Neural progenitor cell (in vitro differentiated cells): ENCODE measurements around the gene FEV. TPM values are rescaled to one million over a fixed set of nuclear protein-coding genes. Genes with fewer than 3 reads are reported as not detected.
A peak's percentile ranks its signal among the peaks of the same experiment; 100 is the strongest.

Experiments
- DNase-seq: peaks from one replicate; pipeline ENCODE4 v3.0.0-alpha.2; 2016; ENCODE audit warnings: low spot score
- H2AFZ ChIP-seq: fragments of 200-600 bp; sonication (generic); replicated peaks from 2 replicates; pipeline ENCODE4 v1.6.1; 2016; ENCODE audit warnings: antibody characterized with exemption
- H3F3A ChIP-seq: fragments of 200-600 bp; sonication (generic); 2 replicates; pipeline ENCODE4 v1.6.1; 2016; ENCODE audit warnings: antibody characterized with exemption, low read depth
- H3K27ac ChIP-seq: fragments of 200-600 bp; sonication (generic); 2 replicates; pipeline ENCODE4 v1.5.1; 2016; ENCODE audit warnings: mild to moderate bottlenecking
- H3K27me3 ChIP-seq: fragments of 200-600 bp; sonication (generic); 2 replicates; pipeline ENCODE4 v1.6.1; 2016; ENCODE audit warnings: mild to moderate bottlenecking, moderate library complexity
- H3K36me3 ChIP-seq: fragments of 200-600 bp; sonication (generic); 2 replicates; pipeline ENCODE4 v1.5.1; 2016
- H3K4me1 ChIP-seq: fragments of 200-600 bp; sonication (generic); 2 replicates; pipeline ENCODE4 v1.6.1; 2016; ENCODE audit warnings: mixed run types
- H3K4me2 ChIP-seq: fragments of 200-600 bp; sonication (generic); 2 replicates; pipeline ENCODE4 v1.6.1; 2016
- H3K4me3 ChIP-seq: fragments of 200-600 bp; sonication (generic); 2 replicates; pipeline ENCODE4 v1.5.1; 2016
- H3K79me2 ChIP-seq: fragments of 200-600 bp; sonication (generic); 2 replicates; pipeline ENCODE4 v1.6.1; 2016; ENCODE audit warnings: low read depth
- H3K9ac ChIP-seq: fragments of 200-600 bp; sonication (generic); 2 replicates; pipeline ENCODE4 v1.6.1; 2016
- H3K9me3 ChIP-seq: fragments of 200-600 bp; sonication (generic); 2 replicates; pipeline ENCODE4 v1.5.1; 2016; ENCODE audit warnings: low read depth
- H4K20me1 ChIP-seq: fragments of 200-600 bp; sonication (generic); 2 replicates; pipeline ENCODE4 v1.6.1; 2016; ENCODE audit warnings: low read depth
- H3K27ac Mint-ChIP-seq: 3 replicates; pipeline ENCODE4 v1.8.0; 2021; ENCODE audit warnings: mixed read lengths
- H3K27me3 Mint-ChIP-seq: 2 replicates; pipeline ENCODE4 v1.8.0; 2022; ENCODE audit warnings: low read depth, mild to moderate bottlenecking, inconsistent platforms, moderate library complexity, mixed read lengths; ENCODE audit not compliant: insufficient read depth
- H3K36me3 Mint-ChIP-seq: 3 replicates; pipeline ENCODE4 v1.8.0; 2021; ENCODE audit warnings: mixed read lengths
- H3K4me1 Mint-ChIP-seq: 3 replicates; pipeline ENCODE4 v1.8.0; 2021; ENCODE audit warnings: mixed read lengths
- H3K4me3 Mint-ChIP-seq: 3 replicates; pipeline ENCODE4 v1.8.0; 2021; ENCODE audit warnings: mild to moderate bottlenecking, moderate library complexity, mixed read lengths
- H3K9me3 Mint-ChIP-seq: 3 replicates; pipeline ENCODE4 v1.8.0; 2020; ENCODE audit warnings: mixed read lengths
- CTCF ChIP-seq: fragments of 200-600 bp; sonication (generic); IDR thresholded peaks from 2 replicates; pipeline ENCODE4 v1.5.1; 2017; ENCODE audit warnings: antibody characterized with exemption, mild to moderate bottlenecking
- EZH2 ChIP-seq: fragments of 200-600 bp; sonication (generic); IDR thresholded peaks from 2 replicates; pipeline ENCODE4 v1.6.1; 2017; ENCODE audit warnings: antibody characterized with exemption, mild to moderate bottlenecking, moderate library complexity
- EZH2phosphoT487 ChIP-seq: fragments of 200-600 bp; sonication (generic); IDR thresholded peaks from 2 replicates; pipeline ENCODE4 v1.6.1; 2017; ENCODE audit warnings: antibody characterized with exemption
- total RNA-seq: library from RNA; depleted of rRNA; stranded (reverse); fragments of >200 nt; gene quantifications from 2 replicates; pipeline ENCODE4 v1.2.3, GENCODE V29; 2015; ENCODE audit warnings: low replicate concordance

Gene FEV
- total RNA-seq, 1 donor from 2014 or later = not detected

- Histone ChIP-seq H3K27me3 (peaks cover 100% of the 10 kb centered on the region), H2AFZ (no peak overlapping the region), H3K9me3 (no peaks in the 10 kb centered on the region), H3K4me2 (no peak overlapping the region), H3K4me1 (peaks cover 26% of the 10 kb centered on the region), H3K79me2 (no peaks in the 10 kb centered on the region), H3K36me3 (no peaks in the 10 kb centered on the region), H3F3A (peaks cover 6% of the 10 kb centered on the region), H4K20me1 (peaks cover 46% of the 10 kb centered on the region), H3K27ac (no peak overlapping the region), H3K4me3 (no peak overlapping the region), H3K9ac (no peak overlapping the region)
- Mint-ChIP-seq H3K36me3 (no peaks in the 10 kb centered on the region), H3K27me3 (peaks cover 64% of the 10 kb centered on the region), H3K9me3 (no peaks in the 10 kb centered on the region), H3K27ac (no peak overlapping the region), H3K4me3 (no peak overlapping the region), H3K4me1 (peaks cover 12% of the 10 kb centered on the region)
- no peak for DNase-seq
- TF ChIP-seq EZH2 (no peak), CTCF (no peak), EZH2phosphoT487 (no peak)
These were observed 19.0 kb upstream of the FEV start for GRCh38 chr2:219003979-219004378.

- peaks cover 66% of the 10 kb centered on the region for H3K27me3 Mint-ChIP-seq
- Histone ChIP-seq H3K4me2 (peak overlapping the region; percentile 96), H3F3A (peaks cover 6% of the 10 kb centered on the region), H3K9ac (no peak overlapping the region), H3K27me3 (peaks cover 100% of the 10 kb centered on the region), H3K79me2 (no peaks in the 10 kb centered on the region), H3K9me3 (no peaks in the 10 kb centered on the region), H3K36me3 (no peaks in the 10 kb centered on the region), H3K4me1 (peaks cover 31% of the 10 kb centered on the region), H3K27ac (no peak overlapping the region), H2AFZ (no peak overlapping the region), H4K20me1 (peaks cover 51% of the 10 kb centered on the region), H3K4me3 (peak overlapping the region; percentile 52)
- TF ChIP-seq EZH2 (no peak), CTCF (no peak), EZH2phosphoT487 (no peak)
- no peak overlapping the region for H3K27ac Mint-ChIP-seq
- no peaks in the 10 kb centered on the region for H3K36me3 Mint-ChIP-seq
- DNase-seq = no peak
- H3K4me1 Mint-ChIP-seq = peaks cover 16% of the 10 kb centered on the region
- H3K9me3 Mint-ChIP-seq = no peaks in the 10 kb centered on the region
- peak overlapping the region; percentile 56 for H3K4me3 Mint-ChIP-seq
These were observed 18.3 kb upstream of the FEV start for GRCh38 chr2:219003267-219003634.

- Mint-ChIP-seq H3K4me3 (peak overlapping the region; percentile 82), H3K9me3 (no peaks in the 10 kb centered on the region), H3K4me1 (peaks cover 21% of the 10 kb centered on the region), H3K36me3 (no peaks in the 10 kb centered on the region), H3K27ac (no peak overlapping the region), H3K27me3 (peaks cover 69% of the 10 kb centered on the region)
- Histone ChIP-seq H3K79me2 (no peaks in the 10 kb centered on the region), H3K4me3 (peak overlapping the region; percentile 52), H3K27ac (no peak overlapping the region), H3K4me2 (peak overlapping the region; percentile 96), H2AFZ (peak overlapping the region; percentile 75), H3K27me3 (peaks cover 100% of the 10 kb centered on the region), H3K9me3 (no peaks in the 10 kb centered on the region), H3K4me1 (peaks cover 31% of the 10 kb centered on the region), H3F3A (peaks cover 6% of the 10 kb centered on the region), H3K36me3 (no peaks in the 10 kb centered on the region), H4K20me1 (peaks cover 51% of the 10 kb centered on the region), H3K9ac (no peak overlapping the region)
- DNase-seq = peak; percentile 90
- TF ChIP-seq CTCF (peak; percentile 68), EZH2 (peak; percentile 81), EZH2phosphoT487 (peak; percentile 76)
These were observed 17.6 kb upstream of the FEV start for GRCh38 chr2:219002395-219003266.
